MCF 10A (cell line): ENCODE data around the gene MYO18B. TPM values are rescaled to one million over a fixed set of nuclear protein-coding genes. Genes with fewer than 3 reads are reported as not detected.

Experiments
- BruUV-seq: library from RNA; stranded (reverse); fragments of 400-500 nt; replicated peaks from 2 replicates; lab custom pipeline; 2021; lab: Mats Ljungman, UMichigan
- CTCF ChIA-PET: fragments of 300-600 bp; sonication (Branson Sonifier 250); formaldehyde crosslinking; extraction: SDS; loops from one replicate; lab custom pipeline; 2021; ENCODE audit warnings: antibody characterized with exemption, inconsistent platforms; lab: Yijun Ruan, JAX
- POLR2A ChIA-PET: fragments of 300-600, 350-650 bp; sonication (Branson Sonifier 250); formaldehyde crosslinking; extraction: SDS; loops from one replicate; lab custom pipeline; 2020; ENCODE audit warnings: antibody characterized with exemption, inconsistent platforms; lab: Yijun Ruan, JAX
- DNase-seq: peaks from one replicate; pipeline ENCODE4 v3.0.0-alpha.2; 2018; ENCODE audit not compliant: unreplicated experiment
- H3K27ac Mint-ChIP-seq: one replicate; pipeline ENCODE4 v1.8.0; 2022; ENCODE audit warnings: mild to moderate bottlenecking, low read depth, mixed read lengths; ENCODE audit not compliant: unreplicated experiment
- H3K27me3 Mint-ChIP-seq: one replicate; pipeline ENCODE4 v1.8.0; 2022; ENCODE audit warnings: mixed read lengths; ENCODE audit not compliant: insufficient read depth, unreplicated experiment
- H3K36me3 Mint-ChIP-seq: one replicate; pipeline ENCODE4 v1.8.0; 2022; ENCODE audit warnings: mild to moderate bottlenecking, moderate library complexity, mixed read lengths; ENCODE audit not compliant: insufficient read depth, unreplicated experiment
- H3K4me1 Mint-ChIP-seq: one replicate; pipeline ENCODE4 v1.8.0; 2022; ENCODE audit warnings: mixed read lengths; ENCODE audit not compliant: insufficient read depth, unreplicated experiment
- H3K4me3 Mint-ChIP-seq: one replicate; pipeline ENCODE4 v1.8.0; 2022; ENCODE audit warnings: mild to moderate bottlenecking, moderate library complexity, mixed read lengths; ENCODE audit not compliant: unreplicated experiment
- H3K9me3 Mint-ChIP-seq: one replicate; pipeline ENCODE4 v1.8.0; 2022; ENCODE audit warnings: mixed read lengths; ENCODE audit not compliant: unreplicated experiment
- CTCF ChIP-seq: fragments of 200-600 bp; IDR thresholded peaks from one replicate; pipeline ENCODE4 v1.8.0; 2022; ENCODE audit warnings: antibody characterized with exemption, mild to moderate bottlenecking; ENCODE audit not compliant: unreplicated experiment
- intact Hi-C: fragments of 100-400 bp; cut with micrococcal nuclease; formaldehyde crosslinking; loops from 2 replicates; pipeline ENCODE4 v1.14.1; 2022
- total RNA-seq: library from RNA; stranded (reverse); gene quantifications from 2 replicates; pipeline ENCODE4 v1.2.3, GENCODE V29; 2022

The MYO18B gene
- total RNA-seq, 1 experiment from 2014 or later: 0.07 TPM

GRCh38 chr22:25824828-25825423, 82.9 kb downstream of the MYO18B start:
- POLR2A ChIA-PET: no interaction called here
- H3K4me3 Mint-ChIP-seq: no peak overlapping the region
- no peak for TF ChIP-seq CTCF
- H3K4me1 Mint-ChIP-seq: no peaks in the 10 kb centered on the region
- CTCF ChIA-PET: no interaction called here
- H3K9me3 Mint-ChIP-seq: peaks cover 3% of the 10 kb centered on the region
- H3K27me3 Mint-ChIP-seq: peaks cover 31% of the 10 kb centered on the region
- H3K27ac Mint-ChIP-seq: no peak overlapping the region
- BruUV-seq: no TSS peak
- intact Hi-C loops: no loop called here
- DNase-seq: no peak
- no peaks in the 10 kb centered on the region for H3K36me3 Mint-ChIP-seq

- Mint-ChIP-seq H3K36me3 (no peaks in the 10 kb centered on the region), H3K27ac (no peak overlapping the region), H3K4me1 (no peaks in the 10 kb centered on the region), H3K9me3 (no peaks in the 10 kb centered on the region), H3K27me3 (peaks cover 6% of the 10 kb centered on the region), H3K4me3 (no peak overlapping the region)
- ChIA-PET CTCF (no interaction called here), POLR2A (no interaction called here)
- BruUV-seq: no TSS peak
- intact Hi-C loops: no loop called here
- no peak for DNase-seq
- TF ChIP-seq CTCF: no peak
Observed at GRCh38 chr22:25827415-25827814, 85.4 kb downstream of the MYO18B start.

- Mint-ChIP-seq H3K9me3 (no peaks in the 10 kb centered on the region), H3K36me3 (no peaks in the 10 kb centered on the region), H3K27me3 (no peaks in the 10 kb centered on the region), H3K4me3 (no peak overlapping the region), H3K27ac (no peak overlapping the region), H3K4me1 (no peaks in the 10 kb centered on the region)
- POLR2A ChIA-PET: interaction anchor here (0.7 kb wide), 1 partner anchor 1277 kb away, joined by 3 read pairs; no protein-coding TSS in a partner anchor
- CTCF ChIA-PET: interaction anchor here (0.6 kb wide), 2 partner anchors 19 to 246 kb away, joined by 3 to 5 read pairs; no protein-coding TSS in a partner anchor
- TF ChIP-seq CTCF: no peak
- intact Hi-C loops: no loop called here
- no TSS peak for BruUV-seq
- DNase-seq: no peak
Observed at GRCh38 chr22:25828422-25828821, 86.4 kb downstream of the MYO18B start.

- CTCF ChIA-PET: no interaction called here
- no peak overlapping the region for H3K4me3 Mint-ChIP-seq
Observed at GRCh38 chr22:25829237-25829636, 87.2 kb downstream of the MYO18B start.

More at GRCh38 chr22:25829237-25829636, 87.2 kb downstream of the MYO18B start:
- H3K27me3 Mint-ChIP-seq: no peaks in the 10 kb centered on the region
- TF ChIP-seq CTCF: no peak
- peak overlapping the region; percentile 50 for H3K27ac Mint-ChIP-seq
- no TSS peak for BruUV-seq
- no peaks in the 10 kb centered on the region for H3K36me3 Mint-ChIP-seq
- H3K9me3 Mint-ChIP-seq: no peaks in the 10 kb centered on the region
- H3K4me1 Mint-ChIP-seq: no peaks in the 10 kb centered on the region
- intact Hi-C loops: no loop called here
- POLR2A ChIA-PET: no interaction called here
- DNase-seq: no peak
